Measurements from ENCODE around the gene BCAS1. TPM values are rescaled to one million over a fixed set of nuclear protein-coding genes. Genes with fewer than 3 reads are reported as not detected.

BCAS1 gene
- total RNA-seq, 1 experiment from 2014 or later: 1.2 TPM

GRCh38 chr20:54059691-54060364 lies 10.6 kb downstream of the BCAS1 start:
- Histone ChIP-seq H3K4me3 (ENCODE audit: low read depth, low read length) (no peak overlapping the region), H3K4me1 (no peaks in the 10 kb centered on the region), H3K36me3 (ENCODE audit: control insufficient read depth, insufficient read depth, low read length) (no peaks in the 10 kb centered on the region), H3K27me3 (replicated peaks; ENCODE audit: control insufficient read depth, insufficient read depth, low read length) (no peaks in the 10 kb centered on the region), H3K9me3 (0 out of 2 replicates have a peak, but pooled peaks cover 3% of the 10 kb centered on the region)
- Mint-ChIP-seq H3K27ac (ENCODE audit: unreplicated experiment) (no peak overlapping the region), H3K9me3 (ENCODE audit: unreplicated experiment) (no peaks in the 10 kb centered on the region), H3K4me3 (ENCODE audit: unreplicated experiment) (no peak overlapping the region), H3K27me3 (ENCODE audit: insufficient read depth, unreplicated experiment) (no peaks in the 10 kb centered on the region), H3K4me1 (ENCODE audit: low read depth, unreplicated experiment) (no peaks in the 10 kb centered on the region), H3K36me3 (ENCODE audit: insufficient read depth, unreplicated experiment) (no peaks in the 10 kb centered on the region)
- DNase-seq: no peak
- ChIA-PET POLR2A (interaction anchor here (0.6 kb wide), 1 partner anchor 144 kb away, joined by 3 read pairs; no protein-coding TSS in a partner anchor), CTCF (interaction anchor here (0.7 kb wide), 1 partner anchor 174 kb away, joined by 3 read pairs; no protein-coding TSS in a partner anchor)
- no peak for TF ChIP-seq CTCF (IDR thresholded peaks at IDR 0.05; ENCODE audit: insufficient read depth in 1 of 2, low read depth in 1 of 2, low read length in 1 of 2, severe bottlenecking in 1 of 2, unreplicated experiment in 1 of 2)
- intact Hi-C loops (cut with micrococcal nuclease; ENCODE audit: unreplicated experiment): loop anchor here (5.0 to 10.0 kb wide), 4 partner anchors 68 to 508 kb away; no protein-coding TSS in a partner anchor
- no TSS peak for BruUV-seq (replicated peaks)

- no peaks in the 10 kb centered on the region for H3K36me3 ChIP-seq (ENCODE audit: control insufficient read depth, insufficient read depth, low read length)
- no peaks in the 10 kb centered on the region for H3K27me3 ChIP-seq (replicated peaks; ENCODE audit: control insufficient read depth, insufficient read depth, low read length)
- H3K4me3 Mint-ChIP-seq (ENCODE audit: unreplicated experiment): no peak overlapping the region
- no peak for TF ChIP-seq CTCF (IDR thresholded peaks at IDR 0.05; ENCODE audit: insufficient read depth in 1 of 2, low read depth in 1 of 2, low read length in 1 of 2, severe bottlenecking in 1 of 2, unreplicated experiment in 1 of 2)
- no peaks in the 10 kb centered on the region for H3K4me1 Mint-ChIP-seq (ENCODE audit: low read depth, unreplicated experiment)
- H3K4me1 ChIP-seq: no peaks in the 10 kb centered on the region
- no peaks in the 10 kb centered on the region for H3K36me3 Mint-ChIP-seq (ENCODE audit: insufficient read depth, unreplicated experiment)
- DNase-seq: no peak
- H3K27ac Mint-ChIP-seq (ENCODE audit: unreplicated experiment): no peak overlapping the region
- no peaks in the 10 kb centered on the region for H3K9me3 Mint-ChIP-seq (ENCODE audit: unreplicated experiment)
- intact Hi-C loops (cut with micrococcal nuclease; ENCODE audit: unreplicated experiment): no loop called here
- H3K27me3 Mint-ChIP-seq (ENCODE audit: insufficient read depth, unreplicated experiment): peaks cover 3% of the 10 kb centered on the region
- H3K4me3 ChIP-seq (ENCODE audit: low read depth, low read length): no peak overlapping the region
- POLR2A ChIA-PET: no interaction called here
- 0 out of 2 replicates have a peak, but pooled peaks cover 3% of the 10 kb centered on the region for H3K9me3 ChIP-seq
- CTCF ChIA-PET: interaction anchor here (0.7 kb wide), 1 partner anchor 78 kb away, joined by 7 read pairs; no protein-coding TSS in a partner anchor
- BruUV-seq (replicated peaks): no TSS peak
Observed at GRCh38 chr20:54058420-54059139, 11.8 kb downstream of the BCAS1 start.

GRCh38 chr20:54056762-54057639 lies 13.4 kb downstream of the BCAS1 start:
- no peak overlapping the region for H3K4me3 Mint-ChIP-seq (ENCODE audit: unreplicated experiment)
- no peak for DNase-seq
- Histone ChIP-seq H3K4me3 (ENCODE audit: low read depth, low read length) (no peak overlapping the region), H3K9me3 (0 out of 2 replicates have a peak, but pooled peaks cover 3% of the 10 kb centered on the region), H3K36me3 (ENCODE audit: control insufficient read depth, insufficient read depth, low read length) (no peaks in the 10 kb centered on the region), H3K27me3 (replicated peaks; ENCODE audit: control insufficient read depth, insufficient read depth, low read length) (no peaks in the 10 kb centered on the region), H3K4me1 (no peaks in the 10 kb centered on the region)
- ChIA-PET POLR2A (no interaction called here), CTCF (interaction anchor here (0.5 kb wide), 2 partner anchors 92 to 164 kb away, joined by 4 to 6 read pairs; no protein-coding TSS in a partner anchor)
- intact Hi-C loops (cut with micrococcal nuclease; ENCODE audit: unreplicated experiment): no loop called here
- peaks cover 3% of the 10 kb centered on the region for H3K27me3 Mint-ChIP-seq (ENCODE audit: insufficient read depth, unreplicated experiment)
- BruUV-seq (replicated peaks): no TSS peak
- no peaks in the 10 kb centered on the region for H3K36me3 Mint-ChIP-seq (ENCODE audit: insufficient read depth, unreplicated experiment)
- H3K4me1 Mint-ChIP-seq (ENCODE audit: low read depth, unreplicated experiment): no peaks in the 10 kb centered on the region
- no peak overlapping the region for H3K27ac Mint-ChIP-seq (ENCODE audit: unreplicated experiment)
- no peaks in the 10 kb centered on the region for H3K9me3 Mint-ChIP-seq (ENCODE audit: unreplicated experiment)
- no peak for TF ChIP-seq CTCF (IDR thresholded peaks at IDR 0.05; ENCODE audit: insufficient read depth in 1 of 2, low read depth in 1 of 2, low read length in 1 of 2, severe bottlenecking in 1 of 2, unreplicated experiment in 1 of 2)
